CD14-positive monocyte (primary cell): ENCODE results near the gene VSTM4. TPM values are rescaled to one million over a fixed set of nuclear protein-coding genes. Genes with fewer than 3 reads are reported as not detected.
A peak's percentile ranks its signal among the peaks of the same experiment; 100 is the strongest.

Experiments
- DNase-seq, 3 donors: peaks; one replicate each; pipeline ENCODE4 v3.0.0-alpha.2; 2011 to 2022
- H2AFZ ChIP-seq: 2 replicates; pipeline ENCODE4 v1.6.0; 2012; ENCODE audit warnings: mild to moderate bottlenecking, low read depth, low read length, inconsistent platforms; ENCODE audit not compliant: insufficient read depth, poor library complexity, severe bottlenecking
- H3K27ac ChIP-seq, 2 donors: 1 replicate in 1 of 2; 2 replicates in 1 of 2; pipeline ENCODE4 v1.5.1; 2012 to 2013; ENCODE audit warnings: low read length in 2 of 2, control low read depth in 1 of 2, inconsistent platforms in 1 of 2, low read depth in 1 of 2, mild to moderate bottlenecking in 1 of 2
- H3K27me3 ChIP-seq, 2 donors: one replicate each; pipeline versions ENCODE4 v1.6.0 to v1.6.1; 2011 to 2013; ENCODE audit warnings: low read length in 2 of 2; ENCODE audit not compliant: control insufficient read depth in 2 of 2, insufficient read depth in 2 of 2
- H3K36me3 ChIP-seq, 2 donors: replicated peaks in 1 of 2; 1 replicate in 1 of 2; 2 replicates in 1 of 2; pipeline versions ENCODE4 v1.5.1 to v1.6.1; 2012 to 2013; ENCODE audit warnings: low read length in 2 of 2, control low read depth in 1 of 2, inconsistent platforms in 1 of 2, mild to moderate bottlenecking in 1 of 2; ENCODE audit not compliant: insufficient read depth in 2 of 2, control insufficient read depth in 1 of 2
- H3K4me1 ChIP-seq, 2 donors: 1 replicate in 1 of 2; 2 replicates in 1 of 2; pipeline versions ENCODE4 v1.5.1 to v1.6.1; 2012 to 2013; ENCODE audit warnings: low read length in 2 of 2, control low read depth in 1 of 2, inconsistent platforms in 1 of 2, mild to moderate bottlenecking in 1 of 2, moderate library complexity in 1 of 2; ENCODE audit not compliant: insufficient read depth in 2 of 2, control insufficient read depth in 1 of 2
- H3K4me2 ChIP-seq: replicated peaks from 2 replicates; pipeline ENCODE3; 2012; ENCODE audit warnings: low read length, moderate library complexity, mild to moderate bottlenecking; ENCODE audit not compliant: poor library complexity, severe bottlenecking; ENCODE audit errors: extremely low read depth
- H3K4me3 ChIP-seq, 3 experiments: fragments of 200-600 bp in 1 of 3; sonication (generic) in 1 of 3; replicated peaks in 1 of 3; 1 replicate in 2 of 3; 2 replicates in 1 of 3; pipeline ENCODE4 v1.5.1; 2011 to 2013; ENCODE audit warnings: low read length in 3 of 3, mild to moderate bottlenecking in 3 of 3, control low read depth in 2 of 3, low read depth in 2 of 3, inconsistent platforms in 1 of 3, moderate library complexity in 1 of 3
- H3K79me2 ChIP-seq: 2 replicates; pipeline ENCODE4 v1.6.0; 2012; ENCODE audit warnings: mild to moderate bottlenecking, control low read depth, inconsistent platforms, low read length, moderate library complexity; ENCODE audit not compliant: insufficient read depth
- H3K9ac ChIP-seq: 2 replicates; pipeline ENCODE4 v1.6.0; 2017; ENCODE audit warnings: low read length, mild to moderate bottlenecking; ENCODE audit not compliant: insufficient read depth, poor library complexity, severe bottlenecking
- H3K9me3 ChIP-seq, 2 donors: replicated peaks in 1 of 2; 1 replicate in 1 of 2; 2 replicates in 1 of 2; pipeline versions ENCODE4 v1.5.1 to v1.6.1; 2012 to 2013; ENCODE audit warnings: low read length in 2 of 2, control low read depth in 1 of 2; ENCODE audit not compliant: control insufficient read depth in 1 of 2, insufficient read depth in 1 of 2
- H4K20me1 ChIP-seq: 2 replicates; pipeline ENCODE4 v1.6.0; 2012; ENCODE audit warnings: mild to moderate bottlenecking, low read length, control low read depth, moderate library complexity; ENCODE audit not compliant: insufficient read depth
- H3K27ac Mint-ChIP-seq, 7 donors: one replicate each; pipeline ENCODE4 v1.8.0; 2020; ENCODE audit warnings: mild to moderate bottlenecking in 7 of 7, mixed read lengths in 7 of 7, moderate library complexity in 6 of 7, inconsistent platforms in 2 of 7
- H3K27me3 Mint-ChIP-seq, 3 donors: one replicate each; pipeline ENCODE4 v1.8.0; 2021 to 2022; ENCODE audit warnings: low read depth in 3 of 3, mild to moderate bottlenecking in 3 of 3, mixed read lengths in 3 of 3, moderate library complexity in 3 of 3, inconsistent platforms in 1 of 3
- H3K36me3 Mint-ChIP-seq, 2 donors: one replicate each; pipeline ENCODE4 v1.8.0; 2020; ENCODE audit warnings: mixed read lengths in 2 of 2, inconsistent platforms in 1 of 2, mild to moderate bottlenecking in 1 of 2
- H3K4me1 Mint-ChIP-seq: one replicate; pipeline ENCODE4 v1.8.0; 2020; ENCODE audit warnings: mild to moderate bottlenecking, mixed read lengths
- H3K4me3 Mint-ChIP-seq, 2 donors: one replicate each; pipeline ENCODE4 v1.8.0; 2020; ENCODE audit warnings: mild to moderate bottlenecking in 2 of 2, mixed read lengths in 2 of 2, moderate library complexity in 1 of 2
- H3K9me3 Mint-ChIP-seq, 7 donors: one replicate each; pipeline ENCODE4 v1.8.0; 2020 to 2022; ENCODE audit warnings: mixed read lengths in 7 of 7, mild to moderate bottlenecking in 6 of 7, moderate library complexity in 6 of 7, inconsistent platforms in 2 of 7
- WGBS: methylation state at CpG from one replicate; pipeline ENCODE4 v1.1.5; 2013; ENCODE audit warnings: missing lambda C conversion rate; ENCODE audit not compliant: insufficient coverage; 5-methylcytosine and 5-hydroxymethylcytosine counted together
- intact Hi-C, 2 donors: fragments of 100-400 bp; cut with micrococcal nuclease; formaldehyde crosslinking; loops; one replicate each; pipeline versions ENCODE4 v1.15.0 to v1.15.1; 2023
- polyA plus RNA-seq, 3 donors: library from polyadenylated mRNA; depleted of rRNA in 1 of 3; unstranded in 2 of 3; stranded (reverse) in 1 of 3; fragments of 300-500 nt in 2 of 3; fragments of >200 nt in 1 of 3; fragmentation: Illumina TruSeq in 2 of 3; gene quantifications; 1 replicate in 2 of 3; 2 replicates in 1 of 3; pipeline ENCODE4 v1.2.3, GENCODE V29; 2012 to 2021
- TF ChIP-seq, protein P1 (sequence below): fragments of 200-600 bp; IDR thresholded peaks from one replicate; pipeline ENCODE4 v1.8.0; 2022; ENCODE audit warnings: antibody characterized with exemption, mild to moderate bottlenecking

VSTM4 gene
- polyA plus RNA-seq, 3 donors = not detected

DNA sequence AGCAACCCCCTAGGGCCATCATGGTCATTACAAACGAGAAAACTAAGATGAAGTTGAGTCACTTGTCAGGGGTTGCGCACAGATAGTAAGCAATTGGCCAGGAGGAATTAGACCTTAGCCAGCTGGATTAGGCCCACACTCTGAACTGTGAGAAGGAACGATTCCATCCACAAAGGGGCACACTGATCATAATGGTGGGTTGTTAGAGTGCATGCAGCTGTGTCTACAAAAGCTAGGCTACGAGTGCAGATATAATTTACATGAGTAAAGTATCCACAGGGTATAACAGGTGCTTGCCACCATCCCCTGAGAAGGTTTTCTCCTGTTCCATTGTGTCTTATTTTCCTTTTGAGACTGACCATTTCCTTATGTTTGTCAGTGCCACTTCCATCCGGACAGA lies 35.1 kb upstream of the VSTM4 start:
- H3K27ac Mint-ChIP-seq = no peak overlapping the region
- Histone ChIP-seq H3K9ac (no peak overlapping the region), H3K27me3 (no peaks in the 10 kb centered on the region), H3K4me2 (no peak overlapping the region), H3K36me3 (no peaks in the 10 kb centered on the region), H4K20me1 (no peaks in the 10 kb centered on the region), H3K9me3 (peaks cover 7 to 8% of the 10 kb centered on the region in 2 donors), H3K4me3 (no peak overlapping the region), H3K79me2 (no peaks in the 10 kb centered on the region), H3K27ac (no peak overlapping the region), H3K4me1 (no peaks in the 10 kb centered on the region), H2AFZ (no peak overlapping the region)
- TF ChIP-seq, protein P1, sequence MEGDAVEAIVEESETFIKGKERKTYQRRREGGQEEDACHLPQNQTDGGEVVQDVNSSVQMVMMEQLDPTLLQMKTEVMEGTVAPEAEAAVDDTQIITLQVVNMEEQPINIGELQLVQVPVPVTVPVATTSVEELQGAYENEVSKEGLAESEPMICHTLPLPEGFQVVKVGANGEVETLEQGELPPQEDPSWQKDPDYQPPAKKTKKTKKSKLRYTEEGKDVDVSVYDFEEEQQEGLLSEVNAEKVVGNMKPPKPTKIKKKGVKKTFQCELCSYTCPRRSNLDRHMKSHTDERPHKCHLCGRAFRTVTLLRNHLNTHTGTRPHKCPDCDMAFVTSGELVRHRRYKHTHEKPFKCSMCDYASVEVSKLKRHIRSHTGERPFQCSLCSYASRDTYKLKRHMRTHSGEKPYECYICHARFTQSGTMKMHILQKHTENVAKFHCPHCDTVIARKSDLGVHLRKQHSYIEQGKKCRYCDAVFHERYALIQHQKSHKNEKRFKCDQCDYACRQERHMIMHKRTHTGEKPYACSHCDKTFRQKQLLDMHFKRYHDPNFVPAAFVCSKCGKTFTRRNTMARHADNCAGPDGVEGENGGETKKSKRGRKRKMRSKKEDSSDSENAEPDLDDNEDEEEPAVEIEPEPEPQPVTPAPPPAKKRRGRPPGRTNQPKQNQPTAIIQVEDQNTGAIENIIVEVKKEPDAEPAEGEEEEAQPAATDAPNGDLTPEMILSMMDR = no peak
- no peaks in the 10 kb centered on the region for H3K36me3 Mint-ChIP-seq
- DNase-seq = no peak
- 80% methylated on average over 3 of the region's 5 CpGs for WGBS
- H3K9me3 Mint-ChIP-seq = peaks cover 0 to 16% (median 8%) of the 10 kb centered on the region in 7 donors
- H3K4me3 Mint-ChIP-seq = no peak overlapping the region
- peaks cover 3 to 10% (median 5%) of the 10 kb centered on the region in 3 donors for H3K27me3 Mint-ChIP-seq
- no peaks in the 10 kb centered on the region for H3K4me1 Mint-ChIP-seq
- intact Hi-C loops = no loop called here

DNA sequence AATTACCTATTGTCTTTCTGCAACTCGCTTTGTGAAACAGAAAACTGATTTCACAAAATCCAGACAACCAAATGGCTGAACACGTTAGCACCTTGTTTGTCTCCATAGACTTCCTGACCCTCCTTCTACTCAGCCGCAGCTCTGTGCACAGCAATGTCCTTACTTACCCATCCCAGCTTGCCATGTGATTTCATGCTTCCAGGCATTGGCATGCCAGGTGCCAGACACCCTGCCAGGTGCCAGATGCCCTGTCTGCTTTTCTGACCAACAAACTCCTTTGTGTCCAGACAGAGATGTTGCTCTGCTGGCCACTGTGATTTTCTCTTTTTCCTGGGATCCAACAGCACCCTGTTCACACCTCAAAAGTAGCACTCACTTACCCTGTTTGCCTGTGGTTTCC lies 34.6 kb upstream of the VSTM4 start:
- Histone ChIP-seq H2AFZ (no peak overlapping the region), H3K4me2 (no peak overlapping the region), H3K9me3 (peaks cover 7 to 8% of the 10 kb centered on the region in 2 donors), H3K27me3 (no peaks in the 10 kb centered on the region), H3K4me1 (no peaks in the 10 kb centered on the region), H4K20me1 (no peaks in the 10 kb centered on the region), H3K79me2 (no peaks in the 10 kb centered on the region), H3K36me3 (no peaks in the 10 kb centered on the region), H3K9ac (no peak overlapping the region), H3K4me3 (no peak overlapping the region), H3K27ac (no peak overlapping the region)
- Mint-ChIP-seq H3K4me1 (no peaks in the 10 kb centered on the region), H3K4me3 (no peak overlapping the region), H3K9me3 (peaks cover 0 to 16% (median 8%) of the 10 kb centered on the region in 7 donors), H3K27ac (peak overlapping the region in 1 of 7 donors; percentile 2), H3K27me3 (peaks cover 3 to 10% (median 5%) of the 10 kb centered on the region in 3 donors), H3K36me3 (no peaks in the 10 kb centered on the region)
- DNase-seq = no peak
- TF ChIP-seq, protein P1 = no peak
- WGBS = 94% methylated on average over 3 of the region's 3 CpGs
- intact Hi-C loops = no loop called here
